Omental fat pad (tissue), 4 donors: ENCODE measurements around the gene ANGEL2. TPM values are rescaled to one million over a fixed set of nuclear protein-coding genes. Genes with fewer than 3 reads are reported as not detected.

Experiments
- ATAC-seq: fragments of 150-250 bp; one replicate; pipeline ENCODE4 v1.9.1; 2016; ENCODE audit warnings: mild to moderate bottlenecking, moderate library complexity; ENCODE audit not compliant: low FRiP score
- DNase-seq: peaks from one replicate; pipeline ENCODE4 v3.0.0-alpha.2; 2019; ENCODE audit warnings: low spot score
- total RNA-seq, 4 donors: library from RNA; depleted of rRNA; stranded (reverse); fragments of >200 nt; gene quantifications; one replicate each; pipeline ENCODE4 v1.1.0, GENCODE V29; 2016
- TF ChIP-seq, protein P1 (sequence below), 3 donors: fragments of 450-650 bp; IDR thresholded peaks; one replicate each; pipeline ENCODE4 v1.5.1; 2016 to 2017; ENCODE audit warnings: antibody characterized with exemption in 3 of 3, mild to moderate bottlenecking in 3 of 3, moderate library complexity in 2 of 3

ANGEL2 gene
- total RNA-seq, 4 donors from 2014 or later = 28.7 to 63.4 (median 41.1) TPM

DNA sequence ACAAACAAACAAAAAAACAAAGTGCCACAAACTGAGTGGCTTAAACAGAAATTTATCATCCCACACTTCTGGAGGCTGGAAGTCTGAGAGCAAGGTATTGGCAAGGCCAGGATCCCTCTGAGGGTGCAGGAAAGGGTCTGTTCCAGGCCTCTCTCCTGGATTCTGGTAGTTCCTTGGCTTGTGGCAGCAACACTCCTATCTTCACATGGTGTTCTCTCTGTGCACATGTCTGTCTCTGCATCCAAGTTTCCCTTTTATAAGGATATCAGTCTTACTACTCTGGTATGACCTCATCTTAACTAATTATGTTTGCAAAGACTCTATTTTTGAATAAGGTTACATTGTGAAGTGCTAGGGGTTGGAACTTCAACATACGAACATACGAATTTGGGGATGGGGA lies 70.6 kb downstream of the ANGEL2 start:
- ATAC-seq (no peak), DNase-seq (no peak)
- TF ChIP-seq, protein P1, sequence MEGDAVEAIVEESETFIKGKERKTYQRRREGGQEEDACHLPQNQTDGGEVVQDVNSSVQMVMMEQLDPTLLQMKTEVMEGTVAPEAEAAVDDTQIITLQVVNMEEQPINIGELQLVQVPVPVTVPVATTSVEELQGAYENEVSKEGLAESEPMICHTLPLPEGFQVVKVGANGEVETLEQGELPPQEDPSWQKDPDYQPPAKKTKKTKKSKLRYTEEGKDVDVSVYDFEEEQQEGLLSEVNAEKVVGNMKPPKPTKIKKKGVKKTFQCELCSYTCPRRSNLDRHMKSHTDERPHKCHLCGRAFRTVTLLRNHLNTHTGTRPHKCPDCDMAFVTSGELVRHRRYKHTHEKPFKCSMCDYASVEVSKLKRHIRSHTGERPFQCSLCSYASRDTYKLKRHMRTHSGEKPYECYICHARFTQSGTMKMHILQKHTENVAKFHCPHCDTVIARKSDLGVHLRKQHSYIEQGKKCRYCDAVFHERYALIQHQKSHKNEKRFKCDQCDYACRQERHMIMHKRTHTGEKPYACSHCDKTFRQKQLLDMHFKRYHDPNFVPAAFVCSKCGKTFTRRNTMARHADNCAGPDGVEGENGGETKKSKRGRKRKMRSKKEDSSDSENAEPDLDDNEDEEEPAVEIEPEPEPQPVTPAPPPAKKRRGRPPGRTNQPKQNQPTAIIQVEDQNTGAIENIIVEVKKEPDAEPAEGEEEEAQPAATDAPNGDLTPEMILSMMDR (IDR thresholded peaks at IDR 0.05) = no peak

DNA sequence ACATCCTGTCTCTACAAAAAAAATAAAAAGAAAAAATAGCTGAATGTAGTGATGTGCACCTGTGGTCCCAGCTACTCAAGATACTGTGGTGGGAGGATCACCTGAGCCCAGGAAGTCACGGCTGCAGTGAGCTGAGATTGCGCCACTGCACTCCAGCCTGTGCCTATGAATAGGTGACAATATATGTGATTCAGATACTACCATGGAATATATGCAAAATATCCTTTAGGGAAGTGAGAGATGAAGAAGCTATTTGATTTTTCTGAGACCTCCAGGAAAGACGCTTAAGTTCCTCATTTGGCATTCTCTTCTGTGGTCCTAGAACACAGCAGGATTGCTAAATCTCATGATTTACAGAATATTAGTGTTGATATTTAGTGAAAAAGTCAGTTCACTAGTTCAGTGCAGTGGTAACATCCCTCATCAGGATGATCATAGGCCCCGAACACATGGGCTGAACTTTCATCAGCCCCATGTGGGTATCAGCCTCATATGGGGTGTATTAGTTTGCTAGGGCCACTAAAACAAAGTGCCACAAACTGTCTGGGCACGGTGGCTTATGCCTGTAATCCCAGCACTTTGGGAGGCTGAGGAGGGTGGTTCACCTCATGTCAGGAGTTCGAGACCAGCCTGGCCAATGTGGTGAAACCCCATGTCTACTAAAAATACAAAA lies 71.3 kb downstream of the ANGEL2 start:
- TF ChIP-seq, protein P1 (IDR thresholded peaks at IDR 0.05) = no peak
- DNase-seq (no peak), ATAC-seq (no peak)

DNA sequence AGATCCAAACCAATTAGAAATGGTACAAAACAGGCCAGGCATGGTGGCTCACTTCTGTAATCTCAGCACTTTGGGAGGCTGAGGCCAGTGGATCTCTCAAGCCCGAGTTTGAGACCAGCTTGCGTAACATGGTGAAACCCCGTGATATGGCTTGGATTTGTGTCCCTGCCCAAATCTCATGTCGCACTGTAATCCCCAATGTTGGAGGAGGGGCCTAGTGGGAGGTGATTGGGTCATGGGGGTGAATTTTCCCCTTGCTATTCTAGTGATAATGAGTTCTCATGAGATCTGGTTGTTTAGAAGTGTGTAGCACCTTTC lies 72.3 kb downstream of the ANGEL2 start:
- TF ChIP-seq, protein P1 (IDR thresholded peaks at IDR 0.05) = no peak
- no peak for DNase-seq
- ATAC-seq = no peak

DNA sequence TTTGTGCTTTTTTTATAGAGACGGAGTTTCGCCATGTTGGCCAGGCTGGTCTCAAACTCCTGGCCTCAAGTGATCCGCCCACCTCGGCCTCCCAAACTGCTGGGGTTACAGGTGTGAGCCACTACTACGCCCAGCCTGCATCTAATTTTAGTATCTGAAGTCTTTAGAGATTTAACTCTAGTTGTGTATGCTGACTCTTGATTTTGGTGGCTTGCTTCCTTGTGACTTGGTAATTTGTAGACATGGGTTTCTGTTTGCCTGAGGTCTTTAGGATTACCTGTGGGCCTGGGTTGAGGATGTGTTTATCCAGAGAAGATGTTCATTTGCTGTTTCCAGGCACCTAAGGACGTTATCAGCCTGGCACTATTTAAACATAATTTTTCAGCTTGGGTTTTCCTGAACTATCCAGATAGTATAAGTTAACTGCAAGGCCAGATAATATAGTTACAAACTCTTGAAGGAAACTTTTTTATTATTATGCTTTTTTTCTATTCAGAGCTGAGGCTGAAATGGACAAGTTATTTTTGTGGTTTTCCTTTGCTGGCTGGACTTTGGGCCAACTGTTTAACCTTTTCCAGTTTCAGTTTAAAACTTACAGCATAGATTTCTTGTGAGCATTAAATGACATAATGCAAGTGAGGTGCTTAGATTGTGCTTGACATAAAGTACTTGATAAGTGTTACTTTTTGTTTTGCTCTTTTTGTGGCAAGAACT lies 72.8 kb downstream of the ANGEL2 start:
- ATAC-seq = no peak
- DNase-seq = no peak
- TF ChIP-seq, protein P1 (IDR thresholded peaks at IDR 0.05) = no peak

Other genes with a start within 250 kb of the ANGEL2 start
- gene NSL1, start 224.1 kb downstream of the ANGEL2 start, total RNA-seq = 10 to 100 TPM; 17.8 to 32.2 (median 27.3) TPM
- 10 to 100 TPM; 10.1 to 15.9 (median 13.3) TPM for gene TATDN3, start 224.0 kb downstream of the ANGEL2 start, total RNA-seq
- not detected for gene SPATA45, start 168.2 kb downstream of the ANGEL2 start, total RNA-seq
- gene FLVCR1, start 157.6 kb downstream of the ANGEL2 start, total RNA-seq = 1 to 10 TPM; 3.2 to 7.2 (median 4.9) TPM
- gene VASH2, start 65.3 kb downstream of the ANGEL2 start, total RNA-seq = 1 to 10 TPM in 3 of 4 donors, under 1 TPM in 1; 0.31 to 7.6 (median 1.2) TPM
- gene RPS6KC1, start 35.4 kb upstream of the ANGEL2 start, total RNA-seq = 10 to 100 TPM; 16.1 to 22.6 (median 21.4) TPM